Left lobe of liver (tissue), 2 donors: ENCODE measurements around the gene MUC2. TPM values are rescaled to one million over a fixed set of nuclear protein-coding genes. Genes with fewer than 3 reads are reported as not detected.

Source experiments
- ATAC-seq: fragments of 200-7000 bp; cut with Tn5 transposase; one replicate; pipeline ENCODE4 v1.9.1; 2020; ENCODE audit warnings: mild to moderate bottlenecking, moderate library complexity
- DNase-seq: peaks from one replicate; pipeline ENCODE4 v3.0.0-alpha.2; 2020; ENCODE audit warnings: low spot score
- total RNA-seq: library from RNA; stranded (reverse); gene quantifications from one replicate; pipeline ENCODE4 v1.2.1, GENCODE V29; 2021
- donor health status: DM: no; HTN: no; CAD: no; lungs with moderate emphysema.
- donor health status: DM: no; HTN: yes; CAD: no.

Gene MUC2
- total RNA-seq, 1 donor from 2014 or later, result 0.38 TPM

DNA sequence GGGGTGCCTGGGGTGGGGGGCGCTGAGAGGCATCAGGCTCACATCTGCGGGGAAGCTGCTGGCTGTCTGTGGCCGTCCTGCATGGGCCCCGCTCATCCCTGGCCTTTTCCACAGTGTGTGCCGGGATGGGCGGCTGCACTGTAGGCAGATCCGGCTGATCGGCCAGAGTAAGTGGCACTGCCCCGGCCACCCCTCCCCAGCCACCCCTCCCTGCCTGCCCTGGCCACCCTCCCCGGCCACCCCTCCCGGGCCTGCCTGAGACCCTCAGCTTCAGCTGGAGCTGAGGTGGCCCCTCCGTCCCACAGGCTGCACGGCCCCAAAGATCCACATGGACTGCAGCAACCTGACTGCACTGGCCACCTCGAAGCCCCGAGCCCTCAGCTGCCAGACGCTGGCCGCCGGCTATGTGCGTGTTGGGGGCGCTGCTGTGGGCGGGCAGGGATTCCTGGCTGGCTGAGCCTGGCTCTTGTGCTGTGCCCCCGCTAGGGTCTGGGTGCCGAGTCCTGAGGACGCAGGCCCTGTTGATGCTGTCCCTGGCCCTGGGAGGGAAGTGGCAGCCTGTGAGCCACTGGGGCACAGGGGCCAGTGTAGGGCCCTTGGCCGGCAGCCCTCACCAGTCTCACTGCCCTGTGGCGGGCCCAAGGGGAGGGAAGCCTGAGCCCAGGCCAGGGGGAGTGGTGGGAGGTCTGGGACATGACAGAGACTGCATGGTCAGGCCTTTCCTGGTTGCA is 10.9 kb downstream of the MUC2 start:
- DNase-seq (no peak), ATAC-seq (no peak)

GRCh38 chr11:1086171-1087102 is 11.8 kb downstream of the MUC2 start:
- no peak for ATAC-seq
- DNase-seq, result no peak

DNA sequence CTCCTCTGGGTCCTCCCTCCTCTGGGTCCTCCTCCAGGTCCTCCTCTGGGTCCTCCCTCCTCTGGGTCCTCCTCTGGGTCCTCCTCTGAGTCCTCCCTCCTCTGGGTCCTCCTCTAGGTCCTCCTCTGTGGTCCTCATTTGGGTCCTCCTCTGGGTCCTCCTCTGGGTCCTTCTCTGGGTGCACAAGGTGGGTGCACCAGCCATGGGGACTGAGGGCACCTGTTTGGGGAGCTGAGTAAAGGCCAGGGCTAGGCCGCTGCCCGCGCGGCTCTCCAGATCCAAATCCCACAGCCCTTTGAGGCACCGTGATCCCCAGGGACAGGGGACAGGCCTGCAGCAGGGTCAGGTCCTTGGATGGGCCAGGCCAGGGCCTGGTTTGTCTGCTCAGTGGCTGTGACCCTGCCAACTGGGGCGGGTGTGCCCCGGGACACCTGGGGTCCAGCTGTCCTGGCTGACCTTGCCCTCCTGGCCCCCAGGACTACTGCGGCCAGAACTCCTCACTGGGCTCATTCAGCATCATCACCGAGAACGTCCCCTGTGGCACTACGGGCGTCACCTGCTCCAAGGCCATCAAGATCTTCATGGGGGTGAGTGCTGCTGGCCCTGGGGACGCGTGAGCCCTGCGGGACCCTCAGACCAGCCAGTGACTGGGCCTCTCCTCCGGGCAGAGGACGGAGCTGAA is 12.7 kb downstream of the MUC2 start:
- DNase-seq (no peak), ATAC-seq (no peak)

- ATAC-seq (no peak), DNase-seq (no peak)
Observed at GRCh38 chr11:1087961-1088926, 13.6 kb downstream of the MUC2 start.

- no peak for ATAC-seq
- DNase-seq, result no peak
Observed at GRCh38 chr11:1088927-1089737, 14.5 kb downstream of the MUC2 start.

DNA sequence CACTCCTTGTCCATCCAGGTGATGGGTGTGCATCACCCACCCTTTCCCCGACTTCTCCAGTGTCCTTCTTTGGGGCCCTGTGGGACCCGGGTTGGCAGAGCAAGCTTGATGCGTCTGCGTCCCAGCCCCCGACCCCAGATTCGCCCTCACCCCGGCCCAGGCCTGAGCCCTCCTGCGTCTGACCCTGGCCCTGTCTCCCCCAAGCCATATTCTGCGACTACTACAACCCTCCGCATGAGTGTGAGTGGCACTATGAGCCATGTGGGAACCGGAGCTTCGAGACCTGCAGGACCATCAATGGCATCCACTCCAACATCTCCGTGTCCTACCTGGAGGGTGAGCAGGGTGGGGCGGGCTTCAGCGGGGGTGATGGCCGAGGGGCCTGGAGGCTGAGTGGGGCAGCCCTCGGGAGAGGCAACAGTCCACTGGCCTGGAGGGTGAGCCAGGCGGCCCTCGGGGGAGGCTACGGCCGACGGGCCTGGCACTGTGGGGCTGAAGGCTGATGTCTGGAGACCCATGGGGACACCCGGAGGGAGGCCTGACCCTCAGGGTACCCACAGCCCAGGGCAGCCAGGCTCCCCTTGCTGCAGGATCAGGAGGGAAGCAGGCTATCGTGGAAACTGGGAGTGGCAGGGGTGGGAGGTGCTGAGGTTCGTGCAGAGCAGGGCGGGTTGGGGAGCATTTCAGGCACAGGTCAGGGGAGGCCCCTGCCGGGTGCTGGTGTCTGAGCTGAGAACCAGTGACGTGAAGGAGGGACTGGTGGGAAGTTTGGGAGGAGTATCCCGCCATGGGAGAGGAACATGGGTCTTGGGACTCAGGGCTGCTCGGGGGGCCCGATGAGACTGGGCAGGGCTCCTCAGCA is 15.3 kb downstream of the MUC2 start:
- ATAC-seq (no peak), DNase-seq (no peak)

DNA sequence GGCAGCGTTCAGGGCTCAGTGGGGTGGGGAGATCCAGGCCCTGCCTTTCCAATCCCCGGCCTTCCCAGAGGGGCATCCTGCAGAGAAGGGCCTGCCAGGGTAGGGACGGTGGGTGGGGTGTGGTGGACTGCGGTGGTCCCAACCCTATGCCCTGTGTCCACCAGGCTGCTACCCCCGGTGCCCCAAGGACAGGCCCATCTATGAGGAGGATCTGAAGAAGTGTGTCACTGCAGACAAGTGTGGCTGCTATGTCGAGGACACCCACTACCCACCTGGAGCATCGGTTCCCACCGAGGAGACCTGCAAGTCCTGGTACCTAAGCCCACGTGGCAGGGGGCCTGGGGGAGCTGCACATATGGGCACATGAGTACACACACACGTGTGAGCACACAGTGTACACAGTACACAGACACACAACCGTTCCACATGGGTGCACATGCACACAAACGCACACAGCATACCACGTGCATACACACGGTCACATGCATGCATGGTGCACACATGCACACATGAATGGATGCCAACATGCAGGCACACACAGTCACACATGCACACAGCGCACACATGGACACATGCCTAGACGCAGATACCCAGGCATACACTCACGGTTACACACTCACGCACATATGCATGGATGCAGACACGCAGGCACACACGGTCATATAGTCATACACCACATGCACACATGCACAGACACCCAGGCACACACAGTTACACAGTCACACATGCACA is 16.1 kb downstream of the MUC2 start:
- ATAC-seq, result no peak
- no peak for DNase-seq

DNA sequence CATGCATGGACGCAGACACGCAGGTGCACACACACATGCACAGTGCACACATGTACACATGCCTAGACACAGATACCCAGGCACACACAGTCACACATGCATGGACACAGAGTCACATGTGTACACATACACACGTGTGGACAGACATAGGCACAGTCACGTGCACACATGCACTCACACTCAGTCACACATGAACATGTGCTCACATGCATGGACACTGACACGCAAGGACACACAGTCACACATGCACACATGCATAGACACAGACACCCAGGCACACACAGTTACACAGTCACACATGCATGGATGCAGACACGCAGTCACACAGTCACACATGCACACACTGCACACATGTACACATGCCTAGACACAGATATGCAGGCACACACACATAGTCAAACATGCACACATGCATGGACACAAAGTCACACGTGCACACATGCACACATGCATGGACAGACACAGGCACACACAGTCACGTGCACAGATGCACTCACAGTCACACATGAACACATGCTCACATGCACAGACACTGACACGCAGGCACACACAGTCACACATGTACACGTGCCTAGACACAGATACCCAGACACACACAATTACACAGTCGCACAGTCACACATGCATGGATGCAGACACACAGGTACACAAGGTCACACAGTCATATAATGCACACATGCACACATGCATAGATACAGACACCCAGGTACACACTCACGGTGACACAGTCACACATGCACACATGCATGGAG is 16.8 kb downstream of the MUC2 start:
- DNase-seq, result no peak

DNA sequence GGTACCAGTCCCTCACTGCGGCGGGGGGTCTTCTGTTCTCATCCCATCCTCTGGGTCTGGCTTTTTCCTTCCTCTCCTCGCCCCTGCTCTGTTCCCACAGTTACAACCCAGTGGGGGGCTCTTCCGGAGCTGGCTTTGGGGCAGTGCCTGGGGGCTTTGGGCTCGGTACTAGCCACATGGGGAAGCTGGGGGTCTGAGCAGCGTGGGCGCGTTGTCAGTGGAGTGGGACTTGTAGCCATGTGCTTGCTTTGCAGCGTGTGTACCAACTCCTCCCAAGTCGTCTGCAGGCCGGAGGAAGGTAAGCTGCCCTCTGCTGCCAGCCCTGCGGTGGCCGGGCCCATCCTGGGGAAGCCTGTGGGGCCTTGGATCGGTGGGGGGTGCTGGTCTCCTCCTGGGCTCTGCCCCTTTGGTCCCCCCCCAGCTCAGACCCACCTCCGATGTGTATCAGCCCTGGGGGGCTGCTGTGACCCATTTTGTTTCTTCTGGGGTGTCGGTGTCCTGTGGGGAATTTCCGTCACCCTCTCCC is 17.5 kb downstream of the MUC2 start:
- no peak for ATAC-seq
- DNase-seq, result no peak

More for the DNA sequence above, 16.8 kb downstream of the MUC2 start:
- ATAC-seq, result no peak

DNA sequence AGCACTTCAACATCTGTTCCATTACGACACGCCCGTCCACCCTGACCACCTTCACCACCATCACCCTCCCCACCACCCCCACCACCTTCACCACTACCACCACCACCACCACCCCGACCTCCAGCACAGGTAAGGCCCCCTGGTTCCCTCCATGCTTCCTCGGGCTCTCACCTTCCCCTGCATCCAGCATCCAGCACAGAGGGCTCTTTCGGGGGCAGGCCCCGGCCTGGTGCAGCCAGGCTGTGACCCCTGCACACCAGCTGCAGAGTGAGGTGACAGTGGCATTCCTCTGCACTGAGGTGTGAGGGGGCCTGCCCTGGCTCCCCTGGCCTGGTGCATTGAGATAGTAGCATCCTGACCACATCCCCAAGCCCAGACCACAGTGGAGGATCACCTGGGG is 18.2 kb downstream of the MUC2 start:
- DNase-seq (no peak), ATAC-seq (no peak)

GRCh38 chr11:1099519-1100355 is 25.1 kb downstream of the MUC2 start:
- ATAC-seq (no peak), DNase-seq (no peak)

DNA sequence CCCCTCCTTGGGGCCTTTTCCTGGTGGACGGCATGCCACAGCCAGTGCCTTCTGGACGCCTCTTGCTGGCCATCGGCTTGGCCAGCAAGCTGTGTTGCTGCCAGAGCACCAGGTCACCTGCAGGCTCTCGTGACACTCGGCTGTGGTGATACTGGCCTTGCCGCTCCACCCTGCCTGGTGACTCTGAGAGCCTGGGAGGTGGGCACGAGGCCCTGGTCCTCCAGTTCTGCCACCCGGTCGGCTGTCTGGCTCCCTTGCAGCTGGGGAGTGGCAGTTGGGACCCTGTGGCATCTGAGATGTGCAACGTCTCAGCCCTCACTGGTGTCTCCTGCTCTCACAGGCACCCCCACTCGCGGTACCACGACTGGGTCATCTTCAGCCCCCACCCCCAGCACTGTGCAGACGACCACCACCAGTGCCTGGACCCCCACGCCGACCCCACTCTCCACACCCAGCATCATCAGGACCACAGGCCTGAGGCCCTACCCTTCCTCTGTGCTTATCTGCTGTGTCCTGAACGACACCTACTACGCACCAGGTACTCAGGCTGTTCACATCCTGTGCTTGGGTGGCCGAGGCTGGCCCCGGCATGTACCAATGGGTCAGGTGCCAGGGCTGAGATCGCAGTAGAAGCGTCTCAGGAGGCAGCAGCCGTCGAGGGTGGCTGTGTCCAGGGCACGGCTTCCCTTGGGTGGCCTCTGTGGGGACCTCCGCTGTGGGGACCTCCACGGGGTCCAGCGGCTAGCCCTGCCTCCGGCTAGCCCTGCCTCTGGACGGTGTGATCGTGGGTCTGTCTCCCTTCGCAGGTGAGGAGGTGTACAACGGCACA is 26.0 kb downstream of the MUC2 start:
- ATAC-seq (no peak), DNase-seq (no peak)

DNA sequence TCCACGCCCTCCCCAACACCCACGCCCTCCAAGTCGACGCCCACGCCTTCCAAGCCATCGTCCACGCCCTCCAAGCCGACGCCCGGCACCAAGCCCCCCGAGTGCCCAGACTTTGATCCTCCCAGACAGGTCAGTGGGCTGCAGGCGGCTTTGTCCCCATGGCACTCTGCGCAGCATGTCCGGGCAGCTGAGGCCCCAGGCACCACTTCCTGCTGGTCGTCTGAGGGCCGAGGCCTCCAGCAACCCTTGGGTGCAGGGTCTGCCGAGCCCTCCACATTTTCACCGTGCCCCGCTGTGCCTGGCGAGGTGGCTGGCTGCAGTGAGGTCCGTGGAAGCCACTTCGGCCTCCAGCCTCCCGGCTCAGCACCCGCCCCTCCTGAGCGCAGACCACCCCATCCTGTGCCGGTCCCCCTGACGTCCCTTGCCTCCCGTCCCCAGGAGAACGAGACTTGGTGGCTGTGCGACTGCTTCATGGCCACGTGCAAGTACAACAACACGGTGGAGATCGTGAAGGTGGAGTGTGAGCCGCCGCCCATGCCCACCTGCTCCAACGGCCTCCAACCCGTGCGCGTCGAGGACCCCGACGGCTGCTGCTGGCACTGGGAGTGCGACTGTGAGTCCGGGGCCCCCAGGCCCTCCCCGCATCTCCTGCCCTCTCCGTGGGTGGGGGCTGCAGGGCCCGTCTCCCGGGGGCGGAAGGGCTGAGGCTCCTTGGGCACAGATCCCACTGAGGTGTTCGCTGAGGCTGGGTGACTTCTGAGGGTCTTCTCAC is 26.8 kb downstream of the MUC2 start:
- DNase-seq, result no peak

DNA sequence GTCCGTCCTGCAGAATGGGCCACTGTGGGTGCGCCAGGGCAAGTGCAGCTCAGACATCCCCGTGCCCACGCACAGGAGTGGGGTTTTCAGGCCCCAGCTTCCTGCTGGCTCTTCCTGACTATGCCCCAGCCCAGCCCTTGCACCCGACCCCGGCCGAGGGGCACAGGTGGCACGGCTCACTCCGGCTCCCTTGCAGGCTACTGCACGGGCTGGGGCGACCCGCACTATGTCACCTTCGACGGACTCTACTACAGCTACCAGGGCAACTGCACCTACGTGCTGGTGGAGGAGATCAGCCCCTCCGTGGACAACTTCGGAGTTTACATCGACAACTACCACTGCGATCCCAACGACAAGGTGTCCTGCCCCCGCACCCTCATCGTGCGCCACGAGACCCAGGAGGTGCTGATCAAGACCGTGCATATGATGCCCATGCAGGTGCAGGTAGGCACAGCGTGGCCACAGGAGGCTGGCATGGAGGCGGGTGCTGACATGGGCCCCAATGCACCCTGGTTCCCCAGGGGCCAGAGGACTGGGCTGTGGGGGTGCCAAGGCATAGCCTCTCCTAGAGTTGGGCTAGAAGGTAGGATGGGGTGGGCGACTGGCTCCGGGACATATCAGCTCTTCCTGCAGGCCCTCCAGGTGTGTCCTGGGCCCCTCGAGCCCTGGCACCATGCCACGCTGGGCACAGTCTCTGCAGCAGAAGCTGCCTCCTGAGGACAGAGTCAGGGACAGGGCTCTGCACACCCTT is 27.7 kb downstream of the MUC2 start:
- no peak for ATAC-seq
- no peak for DNase-seq

More for the DNA sequence above, 26.8 kb downstream of the MUC2 start:
- ATAC-seq, result no peak
